COLO668 (cell line): ENCODE data around the gene SCAMP4.
"Not testable (repeated sequence)": the region's sequence is repeated elsewhere in the genome, so short reads cannot be mapped to it uniquely, and the experiment has no call there.

ENCODE experiments used
- DNase-seq: peaks from one replicate; lab custom pipeline; 2025; ENCODE audit not compliant: unreplicated experiment; lab: John Stamatoyannopoulos, UW

The SCAMP4 gene

DNA sequence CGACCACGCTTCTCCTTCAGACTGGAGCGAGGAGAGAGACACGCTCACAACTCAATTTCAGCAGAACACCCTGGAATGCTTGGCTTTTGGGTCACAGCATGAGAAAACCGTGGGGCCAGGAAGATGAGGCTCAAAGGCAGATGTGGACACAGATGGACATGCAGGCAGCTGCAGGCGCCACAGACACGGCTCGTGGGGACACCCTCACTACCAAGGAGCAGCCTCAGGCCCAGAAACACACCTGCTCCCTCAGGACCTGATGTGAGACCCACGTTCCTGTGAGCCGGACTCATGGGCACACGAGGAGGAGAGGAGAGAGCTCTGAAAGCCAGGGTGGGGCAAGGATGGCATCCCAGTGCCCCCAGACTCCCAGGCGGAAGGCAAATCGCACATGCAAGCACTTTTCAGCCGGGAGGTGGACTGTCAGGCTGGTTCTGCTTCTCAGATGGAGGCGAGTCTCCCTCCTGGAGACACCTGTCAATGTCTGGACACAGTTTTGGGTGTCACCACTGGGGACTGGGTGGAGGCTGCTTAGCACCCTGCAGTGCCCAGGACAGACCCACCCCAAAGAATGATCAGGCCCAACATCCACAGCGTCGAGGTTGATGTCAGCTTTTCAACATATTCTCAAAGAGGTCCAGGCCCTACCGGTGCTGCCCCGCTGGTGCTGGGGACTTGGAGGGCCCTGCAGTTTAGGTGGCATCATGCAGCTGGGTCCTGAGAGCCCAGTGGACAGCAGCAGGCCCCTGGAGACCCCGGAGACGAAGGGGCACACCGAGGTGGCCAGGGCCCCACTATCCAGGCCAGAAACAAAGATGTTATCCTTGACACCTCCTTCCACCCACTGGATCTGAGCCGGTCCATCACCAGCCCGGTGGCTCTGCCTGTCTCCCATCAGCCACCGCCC, 22.2 kb upstream of the SCAMP4 start:
- DNase-seq, result no peak

DNA sequence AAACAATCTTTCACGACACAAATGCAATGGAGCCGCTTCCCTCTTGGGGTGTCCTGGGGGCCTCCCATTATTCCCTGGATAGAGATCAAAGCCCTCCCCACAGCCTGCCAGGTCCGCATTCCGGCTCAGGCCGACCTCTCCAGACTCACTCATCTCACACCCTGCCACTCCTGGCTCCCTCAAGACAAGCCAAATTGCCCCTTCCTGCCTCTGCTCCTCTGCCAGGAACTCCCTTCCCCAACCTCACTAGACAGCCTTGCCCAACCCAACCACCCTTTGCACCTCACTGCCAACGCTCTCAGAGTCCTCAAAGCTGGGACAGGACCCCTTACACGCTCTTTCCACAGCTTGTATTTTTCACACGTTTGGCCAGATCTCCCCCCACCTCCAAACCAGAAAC, 21.4 kb upstream of the SCAMP4 start:
- DNase-seq, result no peak

DNA sequence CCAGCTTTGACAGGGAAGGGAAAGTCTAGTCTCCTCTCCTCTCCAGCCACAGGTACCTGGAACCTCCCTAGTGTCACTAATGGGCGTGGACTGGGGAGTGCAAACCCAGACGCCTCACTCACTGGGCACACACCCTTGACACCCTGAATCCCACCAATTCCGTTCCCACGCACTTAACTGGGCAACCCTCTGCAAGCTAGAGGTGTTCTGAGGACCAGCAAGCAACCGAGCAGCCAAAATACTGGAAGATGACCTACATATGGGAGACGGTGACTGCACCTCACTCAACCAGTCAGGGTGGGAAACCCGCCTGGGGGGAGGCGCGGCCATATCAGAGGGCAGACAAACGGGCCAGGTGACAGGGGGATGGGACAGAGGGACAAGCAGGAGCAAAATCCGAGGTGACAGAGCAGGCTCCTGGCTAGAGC, 20.9 kb upstream of the SCAMP4 start:
- DNase-seq, result peak; percentile 43

DNA sequence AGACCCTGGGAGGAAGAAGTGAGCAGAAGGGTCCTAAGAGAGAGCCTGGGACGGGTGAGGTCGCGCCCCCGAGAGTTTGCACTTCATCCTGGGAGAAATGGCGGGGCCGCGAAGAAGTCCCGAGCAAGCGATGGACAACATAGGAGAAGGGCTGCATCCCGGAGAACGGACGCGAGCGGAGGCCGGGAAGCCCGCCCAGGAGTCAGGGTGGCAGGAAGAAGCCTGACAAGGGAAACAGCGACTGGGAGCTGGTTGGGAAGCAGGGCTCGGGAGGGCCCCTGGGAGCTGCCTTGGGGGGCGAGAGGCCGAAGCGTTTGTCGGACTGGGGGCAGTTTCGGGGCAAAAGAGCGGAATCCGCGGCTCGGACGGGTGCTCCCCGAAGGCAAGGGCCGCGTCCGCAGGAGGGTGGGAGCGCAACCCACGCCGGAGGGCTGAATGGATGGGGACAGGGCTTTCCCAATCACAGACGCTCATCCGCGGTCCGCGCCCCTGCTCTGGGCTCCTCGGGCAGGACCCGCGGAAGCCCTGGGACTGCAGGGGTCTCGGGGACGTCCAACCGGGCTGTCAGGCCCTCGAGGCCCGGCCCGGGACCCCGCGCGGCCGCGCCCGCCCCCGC, 20.4 kb upstream of the SCAMP4 start:
- DNase-seq, result peak; percentile 22

DNA sequence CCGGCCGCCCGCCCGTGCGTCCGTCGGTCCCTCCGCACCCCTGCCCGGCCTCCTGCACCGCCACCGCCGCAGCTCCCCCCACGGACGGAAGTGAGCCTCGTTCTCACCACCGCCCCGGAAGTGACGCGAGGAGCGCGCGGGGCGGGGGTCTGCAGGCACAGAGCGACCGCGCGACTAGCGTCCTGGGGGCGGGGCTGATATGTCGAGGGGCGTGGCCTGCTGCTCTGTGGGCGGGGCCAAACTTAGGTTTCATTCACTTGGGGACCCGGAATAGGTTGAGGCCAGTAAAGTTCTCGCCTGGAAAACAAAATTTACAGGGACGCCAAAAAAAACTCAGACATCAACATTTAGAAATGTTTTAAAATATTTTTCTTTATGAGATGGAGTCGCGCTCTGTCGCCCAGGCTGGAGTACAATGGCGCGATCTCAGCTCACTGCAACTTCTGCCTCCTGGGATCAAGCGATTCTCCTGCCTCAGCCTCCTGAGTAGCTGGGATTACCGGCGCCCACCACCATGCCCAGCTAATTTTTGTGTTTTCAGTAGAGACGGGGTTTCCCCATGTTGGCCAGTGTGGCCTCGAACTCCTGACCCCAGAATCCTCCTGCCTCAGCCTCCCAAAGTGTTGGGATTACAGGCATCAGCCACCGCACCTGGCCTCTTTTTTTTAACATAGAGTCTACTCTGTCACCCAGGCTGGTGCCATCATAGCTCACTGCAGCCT, 19.6 kb upstream of the SCAMP4 start, which contains the start of gene ABHD17A:
TSS of gene ABHD17A (minus strand) at position 99 of the 722 bp plus-strand sequence. CDS start 3,930 bp downstream, outside the sequence.
- peak; percentile 96 for DNase-seq

DNA sequence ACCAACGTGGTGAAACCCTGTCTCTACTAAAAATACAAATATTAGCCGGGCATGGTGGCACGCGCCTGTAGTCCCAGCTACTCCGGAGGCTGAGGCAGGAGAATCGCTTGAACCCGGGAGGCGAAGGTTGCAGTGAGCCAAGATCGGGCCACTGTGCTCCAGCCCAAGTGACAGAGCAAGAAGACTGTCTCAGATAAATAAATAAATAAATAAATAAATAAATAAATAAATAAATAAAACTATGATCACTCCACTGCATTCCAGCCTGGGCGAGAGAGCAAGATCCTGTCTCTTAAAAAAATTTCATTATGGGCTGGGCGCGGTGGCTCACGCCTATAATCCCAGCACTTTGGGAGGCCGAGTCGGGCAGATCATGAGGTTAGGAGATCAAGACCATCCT, 18.8 kb upstream of the SCAMP4 start:
- DNase-seq, result not testable (repeated sequence)

DNA sequence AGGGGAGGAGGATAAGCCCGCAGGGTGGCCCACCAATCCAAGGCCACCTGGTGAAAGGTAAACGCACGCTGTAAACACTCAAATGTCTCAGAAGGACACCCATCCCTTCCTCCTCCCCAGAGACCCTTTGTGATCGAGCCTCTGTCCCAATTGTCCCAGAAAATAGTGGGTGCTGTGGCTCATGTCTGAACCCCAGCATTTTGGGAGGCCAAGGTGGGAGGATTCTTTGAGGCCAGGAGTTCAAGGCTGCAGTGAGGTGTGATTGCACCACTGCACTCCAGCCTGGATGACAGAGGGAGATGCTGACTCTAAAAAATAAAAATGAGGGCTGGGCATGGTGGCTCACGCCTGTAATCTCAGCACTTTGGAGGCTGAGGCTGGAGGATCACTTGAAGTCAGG, 16.8 kb upstream of the SCAMP4 start:
- DNase-seq, result no peak

DNA sequence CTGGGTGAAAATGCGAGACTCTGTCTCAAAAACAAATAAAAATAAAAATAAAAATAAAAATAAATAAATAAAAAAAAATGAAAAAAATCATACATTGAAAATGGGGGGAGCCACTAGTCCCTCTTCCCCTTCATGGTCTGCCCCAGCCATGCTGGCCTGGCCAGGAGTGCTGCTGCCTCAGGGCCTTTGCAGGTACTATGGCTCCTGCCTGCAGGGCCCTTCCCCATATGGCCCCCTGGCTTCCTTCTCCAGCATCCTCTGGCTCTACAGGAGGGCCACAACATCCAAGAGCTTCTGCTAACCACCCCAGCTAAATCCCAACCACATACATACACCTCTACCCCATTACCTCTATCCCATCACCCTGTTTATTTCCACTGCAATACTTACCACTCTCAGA, 15.3 kb upstream of the SCAMP4 start:
- DNase-seq, result no peak

DNA sequence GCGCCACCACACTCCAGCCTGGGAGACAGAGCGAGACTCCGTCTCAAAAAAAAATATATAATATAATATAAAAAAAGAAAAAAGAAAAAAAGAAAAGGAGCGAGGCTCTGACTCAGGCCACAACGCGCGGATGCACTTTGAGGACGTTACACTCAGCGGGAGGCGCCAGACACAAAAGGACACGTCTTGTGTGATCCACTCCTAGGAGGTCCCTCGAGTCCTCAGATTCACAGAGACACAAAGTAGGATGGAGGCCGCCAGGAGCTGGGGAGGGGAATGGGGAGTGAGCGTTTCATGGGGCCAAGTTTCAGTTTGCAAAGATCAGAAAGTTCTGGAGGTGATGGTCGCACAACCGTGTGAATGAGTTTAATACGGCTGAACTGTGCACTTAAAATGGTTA, 11.4 kb upstream of the SCAMP4 start:
- DNase-seq, result no peak

DNA sequence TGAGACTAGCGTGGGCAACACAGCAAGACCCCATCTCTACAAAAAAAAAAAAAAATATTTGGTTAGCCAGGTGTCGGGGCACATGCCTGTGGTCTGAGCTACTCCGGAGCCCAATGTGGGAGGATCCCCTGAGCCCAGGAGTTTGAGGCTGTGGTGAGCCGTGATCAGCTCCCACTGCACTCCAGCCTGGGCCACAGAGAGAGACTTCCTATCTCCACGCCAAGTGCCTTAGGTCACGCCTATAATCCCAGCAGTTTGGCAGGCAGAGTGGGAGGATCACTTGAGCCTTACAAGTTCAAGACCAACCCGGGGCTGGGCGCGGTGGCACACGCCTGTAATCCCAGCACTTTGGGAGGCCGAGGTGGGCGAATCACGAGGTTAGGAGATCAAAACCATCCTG, 8.7 kb upstream of the SCAMP4 start:
- DNase-seq, result no peak

DNA sequence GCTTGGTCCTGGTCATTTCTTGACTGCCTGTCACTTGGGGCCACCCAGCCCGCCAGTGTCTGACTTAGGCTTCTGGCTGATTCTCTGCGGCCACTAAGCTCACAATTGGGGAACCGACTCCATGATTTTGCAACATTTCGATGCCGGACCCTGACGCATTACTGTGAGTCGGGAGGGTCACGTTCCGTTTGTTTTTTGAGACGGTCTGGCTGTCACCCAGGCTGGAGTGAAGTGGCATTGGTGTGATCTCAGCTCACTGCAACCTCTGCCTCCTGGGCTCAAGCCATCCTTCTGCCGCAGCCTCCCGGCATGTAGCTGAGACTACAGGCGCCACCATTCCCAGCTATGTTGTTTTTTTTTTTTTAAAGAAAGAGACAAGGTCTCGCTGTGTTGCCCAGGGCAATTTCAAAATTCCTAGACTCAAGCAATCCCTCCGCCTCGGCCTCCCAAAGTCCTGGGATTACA, 3.2 kb upstream of the SCAMP4 start:
- no peak for DNase-seq

DNA sequence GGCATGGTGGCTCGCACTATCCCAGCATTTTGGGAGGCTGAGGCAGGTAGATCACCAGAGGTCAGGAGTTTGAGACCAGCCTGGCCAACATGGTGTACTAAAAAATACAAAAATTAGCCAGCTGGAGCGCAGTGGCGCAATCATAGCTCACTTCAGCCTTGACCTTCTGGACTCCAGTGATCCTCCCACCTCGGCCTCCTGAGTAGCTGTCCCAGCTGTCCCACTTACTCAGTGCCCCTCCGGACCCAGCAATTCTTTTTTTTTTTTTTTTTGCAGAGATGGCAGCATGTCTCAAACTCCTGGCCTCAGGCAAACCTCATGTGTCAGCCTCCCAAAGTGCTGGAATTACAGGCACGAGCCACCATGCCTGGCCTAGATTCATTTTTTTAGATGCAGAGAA, 2.3 kb upstream of the SCAMP4 start:
- no peak for DNase-seq

DNA sequence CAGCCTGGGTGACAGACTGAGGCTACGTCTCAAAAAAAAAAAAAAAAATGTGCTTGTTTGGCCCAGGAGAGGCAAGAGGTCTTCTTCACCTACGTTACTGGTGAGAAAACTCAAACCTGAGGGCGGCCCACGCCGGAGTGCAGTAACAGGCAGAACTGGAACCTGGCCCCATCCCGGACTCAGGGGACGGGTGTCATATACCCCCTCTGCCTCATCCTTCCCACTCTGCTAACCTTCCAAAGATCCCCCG, 414 bp upstream of the SCAMP4 start:
- DNase-seq, result no peak

DNA sequence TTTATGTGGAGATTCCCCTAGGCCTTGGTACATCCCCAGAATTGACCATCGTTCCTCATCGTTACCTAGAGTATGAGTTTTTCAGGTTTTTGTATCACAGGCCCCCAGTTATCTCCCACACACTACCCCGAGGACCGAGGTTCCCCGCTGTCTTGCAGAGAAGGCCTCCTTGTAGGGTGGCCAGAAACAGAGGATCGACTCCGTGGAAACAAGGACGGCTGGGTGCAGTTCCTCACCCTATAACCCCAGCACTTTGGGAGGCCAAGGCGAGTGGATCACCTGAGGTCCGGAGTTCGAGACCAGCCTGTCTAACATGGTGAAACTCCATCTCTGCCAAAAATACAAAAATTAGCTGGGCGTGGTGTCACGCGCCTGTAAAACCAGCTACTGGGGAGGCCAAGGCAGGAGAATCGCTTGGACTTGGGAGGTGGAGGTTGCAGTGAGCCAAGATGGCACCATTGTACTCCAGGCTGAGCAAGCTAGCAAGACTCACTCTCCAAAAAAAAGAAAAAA, 720 bp downstream of the SCAMP4 start:
- DNase-seq, result no peak

DNA sequence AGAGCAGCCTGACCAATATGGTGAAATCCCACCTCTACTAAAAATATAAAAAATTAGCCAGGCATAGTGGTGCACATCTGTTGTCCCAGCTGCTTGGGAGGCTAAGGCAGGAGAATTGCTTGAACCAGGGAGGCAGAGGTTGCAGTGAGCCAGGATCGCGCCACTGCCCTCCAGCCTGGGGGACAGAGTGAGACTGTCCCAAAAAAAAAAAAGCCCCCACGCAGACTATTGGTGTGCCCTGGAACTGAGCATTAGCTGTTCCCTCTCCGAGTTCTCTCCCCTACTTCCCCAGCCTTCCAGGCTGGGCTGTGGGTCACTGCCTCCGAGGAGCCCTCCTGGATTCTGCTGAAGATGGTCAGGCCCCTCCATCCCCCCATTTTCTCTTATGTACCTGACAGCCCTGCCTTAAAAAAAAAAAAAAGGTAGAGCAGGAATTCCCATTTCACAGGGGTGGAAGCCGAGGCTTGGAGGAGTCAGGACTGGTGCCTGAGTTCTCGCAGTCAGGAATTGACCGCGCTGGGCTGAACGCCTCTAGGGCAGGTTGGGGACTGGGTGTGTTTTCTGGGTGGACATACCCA, 1.9 kb downstream of the SCAMP4 start:
- DNase-seq, result no peak

DNA sequence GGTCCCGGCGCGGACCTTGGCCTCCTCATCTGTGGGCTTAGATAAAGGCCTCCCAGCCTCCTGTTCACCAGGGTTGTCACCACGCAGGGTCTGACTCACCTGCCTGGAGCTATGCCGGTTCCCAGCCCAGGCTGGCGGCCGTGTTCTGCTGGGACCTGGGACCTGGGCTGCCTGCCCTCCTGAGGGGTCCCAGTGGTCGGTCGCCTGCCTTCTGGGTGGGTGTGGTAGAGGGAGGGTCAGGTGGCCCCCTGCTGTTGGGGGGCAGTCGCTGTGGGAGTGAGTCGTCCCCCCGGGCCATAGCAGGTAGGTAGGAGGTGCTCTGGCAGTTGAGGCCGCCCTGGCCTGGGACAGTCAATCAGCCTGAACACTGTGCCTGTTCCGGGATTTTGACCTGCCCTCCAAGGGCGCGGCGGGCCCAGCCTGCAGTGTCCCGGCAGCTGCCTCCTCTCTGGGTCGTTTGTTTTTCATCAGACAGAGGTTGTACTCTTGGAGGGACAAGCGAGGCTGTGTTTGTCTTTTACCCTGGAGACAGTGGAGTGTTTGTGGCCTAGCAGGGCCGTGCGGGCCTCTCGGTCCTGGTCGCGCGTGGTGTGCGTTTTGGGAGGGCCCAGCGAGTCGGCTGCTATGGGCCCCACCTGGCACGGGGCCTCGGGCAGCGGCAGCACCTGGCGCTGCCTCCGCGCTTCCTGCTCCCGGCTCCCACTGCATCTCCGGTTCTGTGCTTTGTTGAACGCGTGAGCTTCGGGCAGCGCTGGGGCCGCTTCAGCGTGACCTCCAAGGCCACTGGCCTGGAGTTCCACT, 2.6 kb downstream of the SCAMP4 start:
- peak; percentile 76 for DNase-seq

DNA sequence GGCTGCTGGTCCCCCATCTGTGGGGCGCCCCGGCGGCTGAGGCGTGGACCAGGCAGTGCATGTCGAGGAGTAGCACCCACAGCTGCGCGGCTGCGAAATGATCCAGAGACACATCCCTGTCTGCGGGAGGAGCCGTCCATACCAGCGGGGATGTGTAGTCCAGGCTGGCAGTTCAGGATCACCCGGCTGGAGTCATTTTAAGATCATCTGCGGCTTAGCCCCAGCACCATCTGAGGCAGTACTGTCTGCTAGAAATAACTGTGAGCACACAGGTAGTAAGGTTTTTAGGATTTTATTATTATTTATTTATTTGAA, 3.1 kb downstream of the SCAMP4 start:
- no peak for DNase-seq

DNA sequence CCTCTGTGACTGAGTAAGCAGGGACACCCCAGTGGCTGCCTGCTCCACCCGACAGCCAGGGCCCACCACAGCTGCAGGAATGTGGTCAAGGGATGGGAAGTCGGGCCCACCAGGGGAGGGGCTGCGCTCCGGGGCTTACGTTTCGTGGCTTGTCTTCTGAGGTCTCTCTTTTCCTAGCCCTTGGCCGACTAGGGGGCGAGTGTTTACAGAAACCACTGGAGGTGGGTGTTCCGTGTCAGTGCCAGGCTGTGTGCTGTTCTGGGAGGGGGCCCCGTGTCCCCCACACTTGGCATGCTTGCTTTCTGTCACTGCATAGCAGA, 4.5 kb downstream of the SCAMP4 start:
- DNase-seq, result no peak

DNA sequence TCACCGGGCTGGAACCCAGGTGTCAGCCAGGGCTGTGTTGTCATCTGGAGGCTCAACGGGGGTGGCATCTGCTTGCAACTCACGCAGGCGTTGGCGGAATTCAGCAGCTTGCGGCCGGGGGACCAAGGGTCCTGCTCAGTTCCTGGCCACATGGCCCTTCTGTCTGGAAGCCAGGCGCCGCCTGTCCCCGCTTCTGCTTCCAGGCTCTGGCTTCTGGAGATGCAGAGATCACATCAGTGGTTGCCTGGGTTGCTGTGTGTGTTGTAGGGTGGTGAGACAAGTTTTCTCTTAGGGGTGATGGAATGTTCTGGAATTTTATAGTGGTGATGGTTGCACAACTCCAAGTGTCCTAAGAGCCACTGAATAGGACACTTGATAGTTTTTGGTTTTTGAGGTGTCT, 5.0 kb downstream of the SCAMP4 start:
- DNase-seq, result peak; percentile 20

DNA sequence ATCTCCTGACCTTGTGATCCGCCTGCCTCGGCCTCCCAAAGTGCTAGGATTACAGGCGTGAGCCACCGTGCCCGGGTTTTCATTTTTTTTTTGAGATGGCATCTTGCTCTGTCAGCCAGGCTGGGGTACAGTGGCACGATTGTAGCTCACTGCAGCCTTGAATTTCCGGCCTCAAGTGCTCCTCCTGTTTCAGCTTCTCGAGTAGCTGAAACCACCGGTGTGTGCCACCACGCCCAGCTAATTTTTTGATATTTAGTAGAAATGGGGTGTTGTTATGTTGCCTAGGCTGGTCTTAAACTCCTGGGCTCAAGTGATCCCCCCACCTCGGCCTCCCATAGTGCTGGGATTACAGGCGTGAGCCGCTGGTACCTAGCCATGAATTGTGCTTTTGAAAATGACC, 5.9 kb downstream of the SCAMP4 start:
- no peak for DNase-seq

DNA sequence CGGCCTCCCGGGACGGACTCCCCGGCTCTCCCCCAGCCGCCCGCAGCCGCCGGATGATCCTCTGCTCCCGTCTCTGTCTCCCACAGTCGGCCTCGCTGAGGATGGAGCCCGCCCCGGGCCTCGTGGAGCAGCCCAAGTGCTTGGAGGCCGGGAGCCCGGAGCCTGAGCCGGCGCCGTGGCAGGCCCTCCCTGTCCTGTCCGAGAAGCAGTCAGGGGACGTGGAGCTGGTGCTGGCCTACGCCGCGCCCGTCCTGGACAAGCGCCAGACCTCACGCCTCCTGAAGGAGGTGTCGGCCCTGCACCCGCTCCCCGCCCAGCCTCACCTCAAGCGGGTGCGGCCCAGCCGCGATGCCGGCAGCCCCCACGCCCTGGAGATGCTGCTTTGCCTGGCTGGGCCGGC, 6.8 kb downstream of the SCAMP4 start:
- DNase-seq, result no peak
